Pancreas (tissue), 10 donors: ENCODE results near the gene CPLX4. TPM values are rescaled to one million over a fixed set of nuclear protein-coding genes. Genes with fewer than 3 reads are reported as not detected.

Experiments
- ATAC-seq, 4 donors: fragments of 200-7000 bp; cut with Tn5 transposase; one replicate each; pipeline versions ENCODE4 v1.8.0 to v1.9.1; 2020; ENCODE audit warnings: mild to moderate bottlenecking in 4 of 4, moderate library complexity in 4 of 4
- DNase-seq, 6 donors: peaks; one replicate each; pipeline ENCODE4 v3.0.0-alpha.2; 2020
- FAIRE-seq: peaks from 2 replicates; lab custom pipeline; 2012; peaks lifted over from hg19 to GRCh38; lab: Jason Lieb, UNC
- H3K27ac ChIP-seq, 4 donors: fragments of 200-600 bp; sonication (generic); 1 replicate in 3 of 4; 2 replicates in 1 of 4; pipeline versions ENCODE4 v1.5.0 to v1.8.0; 2020
- H3K27me3 ChIP-seq, 4 donors: fragments of 200-600 bp; one replicate each; pipeline ENCODE4 v1.8.0; 2021
- H3K36me3 ChIP-seq, 3 donors: fragments of 200-600 bp; sonication (generic) in 1 of 3; one replicate each; pipeline versions ENCODE4 v1.5.0 to v1.8.0; 2020 to 2021
- H3K4me1 ChIP-seq, 3 donors: fragments of 200-600 bp; one replicate each; pipeline ENCODE4 v1.8.0; 2021
- H3K4me3 ChIP-seq, 4 donors: fragments of 200-600 bp; sonication (generic) in 2 of 4; one replicate each; pipeline versions ENCODE4 v1.5.0 to v1.8.0; 2020 to 2021
- H3K9me3 ChIP-seq, 4 donors: fragments of 200-600 bp; one replicate each; pipeline ENCODE4 v1.8.0; 2021
- WGBS, 2 donors: extraction: QIAGEN DNeasy Blood & Tissue Kit; methylation state at CpG; one replicate each; pipeline ENCODE4 v1.1.7; 2013; 5-methylcytosine and 5-hydroxymethylcytosine counted together
- intact Hi-C, 3 donors: fragments of 100-400 bp; cut with DNase I; formaldehyde crosslinking; loops; one replicate each; pipeline versions ENCODE4 v1.11.1 to v1.14.2; 2022
- polyA plus RNA-seq, 2 donors: library from polyadenylated mRNA; stranded (reverse); fragments of 200-250 nt; gene quantifications; one replicate each; pipeline ENCODE4 v1.2.3, GENCODE V29; 2013
- total RNA-seq, 6 donors: library from RNA; stranded (reverse); fragmentation: NEBNext Ultra II Directional in 4 of 6; extraction: Animal tissue kit (Norgen Biotek cat#: 25700) in 4 of 6; gene quantifications; one replicate each; pipeline versions ENCODE4 v1.2.1 to v1.2.4, GENCODE V29; 2021 to 2023
- TF ChIP-seq, protein P1 (sequence below), 4 donors: fragments of 200-600 bp; sonication (generic) in 3 of 4; IDR thresholded peaks; one replicate each; pipeline versions ENCODE4 v1.5.0 to v1.8.0; 2021; ENCODE audit warnings: antibody characterized with exemption in 4 of 4
- donor health status: healthy with polysubstance abuse.
- donor health status: DM: no; HTN: no; CAD: no; lungs with moderate emphysema.
- donor health status: DM: no; HTN: no; CAD: no.
- donor health status: control.
- donor health status: control.
- donor health status: Bipolar disorder and iron deficiency.
- donor health status: DM: yes; HTN: yes; CAD: no.
- donor health status: DM: no; HTN: no; CAD: no.
- donor health status: DM: no; HTN: no; CAD: no.
- donor health status: DM: yes; HTN: yes; CAD: no.

The CPLX4 gene
- total and polyA plus RNA-seq, 8 donors = 0.09 TPM; not detected in 7

DNA sequence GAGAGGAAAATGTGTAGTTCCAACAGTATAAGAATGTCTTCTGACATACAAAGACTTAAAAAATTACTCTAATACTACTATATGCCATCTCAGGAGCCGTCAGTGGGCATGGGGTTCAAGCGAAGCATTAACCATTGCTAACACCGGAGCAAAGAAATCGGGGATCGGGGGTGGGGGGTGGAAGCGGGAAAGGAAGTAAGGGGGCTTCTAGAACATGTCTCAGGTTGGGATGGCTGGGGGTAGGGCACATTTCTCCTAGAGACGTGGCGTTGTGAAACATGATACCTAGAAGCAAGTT is 39.9 kb upstream of the CPLX4 start:
- intact Hi-C loops = no loop called here
- 0 to 1% methylated on average over 8 of the region's 8 CpGs for WGBS, 2 donors
- no peak for FAIRE-seq
- Histone ChIP-seq H3K27ac (peak overlapping the region; percentile 86 to 98 (median 94)), H3K27me3 (no peaks in the 10 kb centered on the region), H3K4me1 (peaks cover 0 to 22% (median 8%) of the 10 kb centered on the region in 3 donors), H3K4me3 (peak overlapping the region; percentile 69 to 94 (median 92)), H3K9me3 (no peaks in the 10 kb centered on the region), H3K36me3 (peaks cover 0 to 20% (median 9%) of the 10 kb centered on the region in 3 donors)
- peak in 1 of 4 donors; percentile 70 for ATAC-seq
- peak in 2 of 6 donors; percentile 46 to 55 for DNase-seq
- TF ChIP-seq, protein P1, sequence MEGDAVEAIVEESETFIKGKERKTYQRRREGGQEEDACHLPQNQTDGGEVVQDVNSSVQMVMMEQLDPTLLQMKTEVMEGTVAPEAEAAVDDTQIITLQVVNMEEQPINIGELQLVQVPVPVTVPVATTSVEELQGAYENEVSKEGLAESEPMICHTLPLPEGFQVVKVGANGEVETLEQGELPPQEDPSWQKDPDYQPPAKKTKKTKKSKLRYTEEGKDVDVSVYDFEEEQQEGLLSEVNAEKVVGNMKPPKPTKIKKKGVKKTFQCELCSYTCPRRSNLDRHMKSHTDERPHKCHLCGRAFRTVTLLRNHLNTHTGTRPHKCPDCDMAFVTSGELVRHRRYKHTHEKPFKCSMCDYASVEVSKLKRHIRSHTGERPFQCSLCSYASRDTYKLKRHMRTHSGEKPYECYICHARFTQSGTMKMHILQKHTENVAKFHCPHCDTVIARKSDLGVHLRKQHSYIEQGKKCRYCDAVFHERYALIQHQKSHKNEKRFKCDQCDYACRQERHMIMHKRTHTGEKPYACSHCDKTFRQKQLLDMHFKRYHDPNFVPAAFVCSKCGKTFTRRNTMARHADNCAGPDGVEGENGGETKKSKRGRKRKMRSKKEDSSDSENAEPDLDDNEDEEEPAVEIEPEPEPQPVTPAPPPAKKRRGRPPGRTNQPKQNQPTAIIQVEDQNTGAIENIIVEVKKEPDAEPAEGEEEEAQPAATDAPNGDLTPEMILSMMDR (IDR thresholded peaks at IDR 0.05) = no peak

DNA sequence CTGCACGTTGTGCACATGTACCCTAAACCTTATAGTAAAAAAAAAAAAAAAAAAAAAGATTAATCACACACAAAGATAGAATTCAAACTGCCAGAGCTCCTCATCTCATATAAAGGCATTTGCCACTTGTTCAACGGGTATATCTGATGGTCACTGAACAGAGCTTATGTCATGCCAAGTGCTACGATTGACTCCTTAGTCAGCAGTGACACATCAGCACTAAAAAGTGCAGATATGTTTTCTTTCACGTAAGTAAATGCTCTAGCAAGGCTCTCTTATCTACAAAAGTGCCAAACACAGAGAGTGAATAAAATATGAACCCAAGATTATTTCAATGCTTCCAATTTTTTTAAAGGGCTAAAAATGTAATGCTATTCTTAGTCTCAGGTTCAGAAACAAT is 39.5 kb upstream of the CPLX4 start:
- ATAC-seq (peak; percentile 48 to 69 (median 57)), FAIRE-seq (peak; percentile 26), DNase-seq (peak in 3 of 6 donors; percentile 15 to 22 (median 22))
- intact Hi-C loops = no loop called here
- no peaks in the 10 kb centered on the region for H3K9me3 ChIP-seq
- TF ChIP-seq, protein P1 (IDR thresholded peaks at IDR 0.05) = no peak
- no peaks in the 10 kb centered on the region for H3K27me3 ChIP-seq
- peak overlapping the region; percentile 69 to 94 (median 92) for H3K4me3 ChIP-seq
- peak overlapping the region; percentile 86 to 98 (median 94) for H3K27ac ChIP-seq
- H3K36me3 ChIP-seq = peaks cover 3 to 25% (median 9%) of the 10 kb centered on the region in 3 donors
- WGBS, 2 donors = 3% methylated on average over 4 of the region's 4 CpGs
- peaks cover 0 to 22% (median 8%) of the 10 kb centered on the region in 3 donors for H3K4me1 ChIP-seq

DNA sequence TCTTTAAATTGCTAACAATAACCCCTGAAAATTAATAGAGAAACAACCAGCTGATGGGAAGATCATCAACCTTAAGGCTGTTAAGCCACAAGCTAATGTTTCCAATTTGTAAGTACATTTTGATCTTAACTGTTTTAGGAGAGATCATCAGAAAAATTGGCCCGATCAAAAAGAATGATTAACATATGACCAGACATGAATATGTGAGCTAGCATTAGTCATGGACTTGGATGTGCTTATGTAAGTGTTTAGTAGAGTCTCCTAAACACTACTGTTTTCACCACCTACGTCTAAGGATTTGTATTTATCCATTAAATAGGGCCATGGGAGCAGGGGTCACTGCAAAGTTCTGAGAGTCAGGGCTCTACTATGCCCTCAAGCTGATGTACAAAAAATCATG is 36.3 kb upstream of the CPLX4 start:
- TF ChIP-seq, protein P1 (IDR thresholded peaks at IDR 0.05) = no peak
- no peak for ATAC-seq
- FAIRE-seq = no peak
- WGBS, 2 donors = 67 to 72% methylated on average over 2 of the region's 2 CpGs
- Histone ChIP-seq H3K4me3 (no peak overlapping the region), H3K27ac (no peak overlapping the region), H3K9me3 (no peaks in the 10 kb centered on the region), H3K36me3 (peaks cover 4 to 56% (median 19%) of the 10 kb centered on the region in 3 donors), H3K4me1 (peaks cover 0 to 15% (median 8%) of the 10 kb centered on the region in 3 donors), H3K27me3 (no peaks in the 10 kb centered on the region)
- intact Hi-C loops = no loop called here
- DNase-seq = no peak

DNA sequence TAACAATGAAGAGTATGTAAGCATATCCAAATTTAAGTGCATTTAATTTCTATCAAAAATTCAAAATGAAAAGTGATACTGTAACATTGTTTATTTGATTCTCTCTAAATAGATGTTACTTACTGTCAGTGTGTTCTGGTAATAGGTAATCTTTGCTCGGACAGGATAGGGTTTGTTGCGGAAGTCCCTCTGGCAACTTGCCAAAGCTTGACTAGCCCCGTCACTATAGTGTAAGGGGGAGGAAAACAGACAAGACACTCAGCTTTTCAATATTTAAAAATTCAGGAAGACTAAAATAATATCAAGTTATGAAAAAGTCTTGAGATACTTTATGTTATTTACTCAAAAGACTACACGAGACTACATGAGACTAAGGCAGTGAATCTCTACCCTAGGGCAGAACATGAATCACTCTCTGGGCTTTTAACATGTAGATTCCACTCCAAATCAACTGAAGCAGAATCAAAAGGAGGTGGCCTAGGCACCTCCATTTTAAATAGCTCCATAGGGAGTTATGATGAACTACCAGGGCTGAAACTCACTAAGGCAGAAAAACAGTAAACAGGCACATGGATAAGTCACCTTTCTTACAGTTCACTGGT is 34.7 kb upstream of the CPLX4 start:
- no peak overlapping the region for H3K27ac ChIP-seq
- intact Hi-C loops = no loop called here
- DNase-seq = no peak
- H3K36me3 ChIP-seq = peaks cover 4 to 71% (median 22%) of the 10 kb centered on the region in 3 donors
- no peaks in the 10 kb centered on the region for H3K9me3 ChIP-seq
- no peak overlapping the region for H3K4me3 ChIP-seq
- ATAC-seq = no peak
- TF ChIP-seq, protein P1 (IDR thresholded peaks at IDR 0.05) = no peak
- peaks cover 0 to 15% (median 8%) of the 10 kb centered on the region in 3 donors for H3K4me1 ChIP-seq
- no peak for FAIRE-seq
- 52 to 57% methylated on average over 4 of the region's 4 CpGs for WGBS, 2 donors
- no peaks in the 10 kb centered on the region for H3K27me3 ChIP-seq

DNA sequence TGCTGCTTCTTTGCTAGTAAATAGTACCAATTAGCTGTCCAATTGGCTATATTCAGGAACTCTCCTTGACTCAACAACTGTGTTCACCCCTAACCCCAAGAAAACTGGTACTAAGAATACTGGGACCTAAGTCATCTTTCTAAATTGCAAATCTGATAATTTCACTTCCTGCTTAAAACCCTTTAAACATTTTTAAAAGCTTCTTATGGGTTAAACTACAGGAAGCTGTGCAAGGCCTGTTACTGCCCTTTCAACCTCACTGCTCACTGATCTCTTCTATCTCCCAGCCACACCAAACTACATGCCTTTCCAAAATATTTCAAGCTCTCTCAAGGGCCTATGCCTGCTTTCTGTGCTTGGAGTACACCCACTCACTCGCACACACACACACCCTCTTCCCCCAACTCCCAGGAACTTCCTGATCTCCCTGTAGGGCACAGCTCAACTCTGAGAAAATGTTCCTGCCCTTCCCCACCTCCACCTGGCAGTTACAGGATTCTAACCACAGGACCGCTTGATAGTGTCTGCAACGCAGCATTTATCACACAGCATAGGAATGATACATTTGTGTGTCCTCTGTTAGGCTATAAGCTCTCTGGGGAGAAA is 33.9 kb upstream of the CPLX4 start:
- 76 to 80% methylated on average over 3 of the region's 3 CpGs for WGBS, 2 donors
- DNase-seq (no peak), ATAC-seq (no peak), FAIRE-seq (no peak)
- TF ChIP-seq, protein P1 (IDR thresholded peaks at IDR 0.05) = no peak
- no peak overlapping the region for H3K27ac ChIP-seq
- no peaks in the 10 kb centered on the region for H3K9me3 ChIP-seq
- H3K27me3 ChIP-seq = no peaks in the 10 kb centered on the region
- peaks cover 0 to 15% (median 4%) of the 10 kb centered on the region in 3 donors for H3K4me1 ChIP-seq
- H3K4me3 ChIP-seq = no peak overlapping the region
- intact Hi-C loops = no loop called here
- peaks cover 4 to 79% (median 22%) of the 10 kb centered on the region in 3 donors for H3K36me3 ChIP-seq
